ENCODE measurements around the gene CYB5R2.

Gene CYB5R2

DNA sequence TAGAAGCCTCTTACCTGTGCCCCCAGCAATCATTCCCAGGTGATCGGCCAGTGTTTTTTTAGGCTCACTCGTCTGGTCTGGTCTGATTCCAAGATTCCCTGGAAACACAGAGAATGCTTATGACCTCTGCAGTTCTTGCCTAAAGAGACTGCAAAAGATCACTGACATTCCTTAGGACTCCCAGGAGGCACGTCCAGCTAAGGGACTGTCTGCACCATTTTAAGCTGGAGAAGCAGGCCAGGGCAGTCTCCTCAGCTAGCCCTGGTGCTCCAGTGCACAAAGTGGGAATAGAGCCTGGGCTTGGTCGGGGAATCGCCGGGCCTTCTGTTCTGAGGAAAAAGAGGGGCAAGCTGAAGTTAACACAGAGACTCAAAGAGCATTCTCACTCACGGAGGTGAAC, 4.8 kb downstream of the CYB5R2 start:
- TF ChIP-seq TAF1 (IDR thresholded peaks at IDR 0.05; ENCODE audit: borderline replicate concordance, insufficient read depth, low read length) (no peak), POLR2AphosphoS5 (IDR thresholded peaks at IDR 0.05; ENCODE audit: low read depth, low read length) (no peak), SIN3A (IDR thresholded peaks at IDR 0.05; ENCODE audit: borderline replicate concordance, insufficient read depth, low read length) (no peak)

GRCh38 chr11:7667460-7667859, 5.8 kb downstream of the CYB5R2 start:
- TF ChIP-seq TAF1 (IDR thresholded peaks at IDR 0.05; ENCODE audit: borderline replicate concordance, insufficient read depth, low read length) = no peak
- TF ChIP-seq FOXP2 (optimal IDR thresholded peaks at IDR 0.05; ENCODE audit: borderline replicate concordance, extremely low read depth, extremely low read length, insufficient read depth) = no peak
- TF ChIP-seq REST (IDR thresholded peaks at IDR 0.05; ENCODE audit: insufficient read depth in 1 of 2, low read depth in 2 of 2, low read length in 2 of 2) = no peak
- no peak for TF ChIP-seq SIN3A (IDR thresholded peaks at IDR 0.05; ENCODE audit: borderline replicate concordance, insufficient read depth, low read length)
- TF ChIP-seq POLR2AphosphoS5 (IDR thresholded peaks at IDR 0.05; ENCODE audit: low read depth, low read length) = no peak

DNA sequence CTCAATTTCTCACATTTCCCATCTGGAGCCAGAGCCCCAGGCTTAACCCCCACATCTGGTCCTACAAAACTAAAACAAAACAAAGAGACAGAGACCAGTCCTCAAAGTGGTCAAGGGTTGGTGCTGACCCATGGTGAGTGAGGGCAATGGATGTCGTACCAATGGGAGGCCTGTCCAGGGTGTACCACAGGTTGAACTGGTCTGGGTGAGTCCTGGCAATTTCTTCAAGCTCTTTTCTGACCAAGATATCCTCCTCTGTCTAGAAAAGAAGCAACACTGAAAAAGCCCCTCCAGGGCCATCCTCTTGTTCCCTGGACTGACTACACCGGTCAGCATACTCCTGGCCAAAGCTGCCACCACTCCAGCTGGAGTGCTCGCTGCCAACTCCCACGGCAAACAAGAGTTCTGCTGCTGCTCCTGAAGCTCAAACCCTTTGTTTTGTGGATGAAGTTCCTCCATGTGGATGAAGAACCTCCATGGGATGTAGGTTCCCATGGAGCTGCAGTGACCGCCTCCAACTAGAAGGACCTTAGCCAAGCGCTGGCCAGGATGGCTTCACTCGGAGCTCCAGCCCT, 6.9 kb downstream of the CYB5R2 start:
- TF ChIP-seq SIN3A (IDR thresholded peaks at IDR 0.05; ENCODE audit: borderline replicate concordance, insufficient read depth, low read length) = no peak
- no peak for TF ChIP-seq POLR2AphosphoS5 (IDR thresholded peaks at IDR 0.05; ENCODE audit: low read depth, low read length)
- no peak for TF ChIP-seq REST (IDR thresholded peaks at IDR 0.05; ENCODE audit: insufficient read depth in 1 of 2, low read depth in 2 of 2, low read length in 2 of 2)

DNA sequence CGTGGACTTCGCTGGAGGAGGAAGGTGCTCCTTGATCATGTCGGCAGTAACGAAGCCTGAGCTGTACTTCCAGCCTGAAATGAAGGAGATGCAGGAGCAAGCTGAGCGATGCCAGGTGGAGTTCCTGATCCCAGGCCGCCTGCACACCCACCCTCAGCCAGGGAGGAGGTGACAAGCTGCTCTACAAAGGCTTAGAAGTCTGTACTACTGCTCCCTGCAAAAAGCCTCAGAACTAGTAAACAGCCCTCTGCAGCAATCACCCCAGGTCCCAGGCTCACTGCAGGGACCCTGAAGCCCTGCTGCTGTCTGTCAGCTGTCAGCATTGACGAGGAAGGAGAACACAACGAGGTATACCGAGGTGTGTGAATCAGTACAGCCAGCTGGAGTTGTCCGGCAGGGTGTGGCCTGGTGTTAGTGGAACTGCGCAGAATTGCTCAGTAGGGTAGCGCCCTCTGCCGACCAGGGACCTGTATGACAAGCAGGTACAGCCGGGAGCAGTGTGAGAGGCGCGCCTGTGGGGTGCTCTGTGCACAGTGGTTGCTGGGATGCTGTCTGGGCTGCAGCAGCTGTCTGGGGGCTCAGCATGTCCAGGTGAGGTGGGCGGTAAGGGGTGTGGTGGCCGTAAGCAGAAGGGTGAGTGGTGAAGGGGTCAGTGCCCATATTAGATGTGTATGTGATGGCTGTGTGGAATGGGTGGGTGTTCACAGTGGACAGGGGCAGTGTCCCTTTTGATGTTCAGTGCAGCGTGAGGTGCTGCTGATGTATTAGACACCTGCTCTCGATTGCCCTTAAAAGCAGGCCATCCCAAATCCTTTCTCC, 7.6 kb downstream of the CYB5R2 start:
- TF ChIP-seq TAF1 (IDR thresholded peaks at IDR 0.05; ENCODE audit: borderline replicate concordance, insufficient read depth, low read length) (no peak), FOXP2 (optimal IDR thresholded peaks at IDR 0.05; ENCODE audit: borderline replicate concordance, extremely low read depth, extremely low read length, insufficient read depth) (peak; percentile 62)

GRCh38 chr11:7664867-7665266, 8.4 kb downstream of the CYB5R2 start:
- TF ChIP-seq REST (IDR thresholded peaks at IDR 0.05; ENCODE audit: insufficient read depth in 1 of 2, low read depth in 2 of 2, low read length in 2 of 2) (no peak), POLR2AphosphoS5 (IDR thresholded peaks at IDR 0.05; ENCODE audit: low read depth, low read length) (no peak), FOXP2 (optimal IDR thresholded peaks at IDR 0.05; ENCODE audit: borderline replicate concordance, extremely low read depth, extremely low read length, insufficient read depth) (no peak), SIN3A (IDR thresholded peaks at IDR 0.05; ENCODE audit: borderline replicate concordance, insufficient read depth, low read length) (no peak), TAF1 (IDR thresholded peaks at IDR 0.05; ENCODE audit: borderline replicate concordance, insufficient read depth, low read length) (no peak)

- TF ChIP-seq REST (IDR thresholded peaks at IDR 0.05; ENCODE audit: insufficient read depth in 1 of 2, low read depth in 2 of 2, low read length in 2 of 2) = no peak
- no peak for TF ChIP-seq SIN3A (IDR thresholded peaks at IDR 0.05; ENCODE audit: borderline replicate concordance, insufficient read depth, low read length)
- TF ChIP-seq TAF1 (IDR thresholded peaks at IDR 0.05; ENCODE audit: borderline replicate concordance, insufficient read depth, low read length) = no peak
- no peak for TF ChIP-seq FOXP2 (optimal IDR thresholded peaks at IDR 0.05; ENCODE audit: borderline replicate concordance, extremely low read depth, extremely low read length, insufficient read depth)
- TF ChIP-seq POLR2AphosphoS5 (IDR thresholded peaks at IDR 0.05; ENCODE audit: low read depth, low read length) = no peak
These were observed 15.8 kb downstream of the CYB5R2 start for GRCh38 chr11:7657306-7658025.
